ENCODE data around the gene DEGS2. TPM values are rescaled to one million over a fixed set of nuclear protein-coding genes. Genes with fewer than 3 reads are reported as not detected.

Gene DEGS2
- total and polyA plus RNA-seq, 12 donors, result 0.04 to 0.20 (median 0.10) TPM; not detected in 7

GRCh38 chr14:100134586-100134985 is 24.9 kb downstream of the DEGS2 start:
- H3K4me1 ChIP-seq, result peaks cover under 1 to 13% (median 3%) of the 10 kb centered on the region in 9 donors
- ATAC-seq (no peak), DNase-seq (no peak)
- TF ChIP-seq CTCF (IDR thresholded peaks at IDR 0.05), result no peak
- no peaks in the 10 kb centered on the region for H3K27me3 ChIP-seq
- H3K9me3 ChIP-seq, result no peaks in the 10 kb centered on the region
- no peak overlapping the region for H3K27ac ChIP-seq
- intact Hi-C loops (cut with DNase I), result no loop called here
- peaks cover 0 to 99% (median 9%) of the 10 kb centered on the region in 9 donors for H3K36me3 ChIP-seq
- no peak overlapping the region for H3K4me3 ChIP-seq
- WGBS, 2 donors, result 95 to 98% methylated on average over 8 of the region's 8 CpGs

GRCh38 chr14:100132903-100133510 is 26.4 kb downstream of the DEGS2 start:
- DNase-seq, result no peak
- ATAC-seq, result no peak
- H3K36me3 ChIP-seq, result peaks cover 0 to 100% (median 9%) of the 10 kb centered on the region in 9 donors
- no peak overlapping the region for H3K4me3 ChIP-seq
- H3K4me1 ChIP-seq, result peaks cover 8 to 28% (median 16%) of the 10 kb centered on the region in 9 donors
- intact Hi-C loops (cut with DNase I), result no loop called here
- no peaks in the 10 kb centered on the region for H3K9me3 ChIP-seq
- TF ChIP-seq CTCF (IDR thresholded peaks at IDR 0.05), result no peak
- no peaks in the 10 kb centered on the region for H3K27me3 ChIP-seq
- 92 to 93% methylated on average over 12 of the region's 12 CpGs for WGBS, 2 donors
- H3K27ac ChIP-seq, result peak overlapping the region in 1 of 10 donors; percentile 21

GRCh38 chr14:100132161-100132902 is 27.1 kb downstream of the DEGS2 start:
- peak in 1 of 8 donors; percentile 56 for ATAC-seq

More at GRCh38 chr14:100132161-100132902, 27.1 kb downstream of the DEGS2 start:
- Histone ChIP-seq H3K36me3 (peaks cover 0 to 100% (median 9%) of the 10 kb centered on the region in 9 donors), H3K4me1 (peaks cover 8 to 31% (median 17%) of the 10 kb centered on the region in 9 donors), H3K27ac (peak overlapping the region in 1 of 10 donors; percentile 21), H3K9me3 (no peaks in the 10 kb centered on the region), H3K27me3 (no peaks in the 10 kb centered on the region), H3K4me3 (no peak overlapping the region)
- DNase-seq, result no peak
- intact Hi-C loops (cut with DNase I), result no loop called here
- TF ChIP-seq CTCF (IDR thresholded peaks at IDR 0.05), result no peak
- WGBS, 2 donors, result 83 to 86% methylated on average over 25 of the region's 25 CpGs
